ENCODE data around the gene KCNMB1. TPM values are rescaled to one million over a fixed set of nuclear protein-coding genes. Genes with fewer than 3 reads are reported as not detected.

KCNMB1 gene
- polyA plus RNA-seq, 1 donor (not counting 4 experiments of a cell fraction or from before 2014, with no cell fraction given), result not detected

DNA sequence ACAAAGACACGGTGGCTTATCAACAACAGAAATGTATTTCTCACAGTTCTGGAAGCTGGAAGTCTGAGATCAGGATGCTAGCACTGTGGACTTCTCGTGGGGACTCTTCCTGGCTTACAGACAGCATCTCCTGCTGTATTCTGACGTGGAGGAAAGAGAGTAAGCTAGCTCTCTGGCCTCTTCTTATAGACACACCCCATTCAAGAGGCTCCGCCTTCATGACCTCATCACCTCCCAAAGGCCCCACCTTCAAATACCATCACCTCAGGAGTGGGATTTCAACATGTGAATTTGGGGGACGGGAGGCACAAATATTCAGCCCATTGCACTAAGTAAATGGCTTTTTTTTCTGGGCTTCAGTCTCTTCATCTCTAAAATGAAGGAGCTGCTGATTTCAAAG is 27.6 kb downstream of the KCNMB1 start:
- Histone ChIP-seq H3K27ac (ENCODE audit: control insufficient read depth, insufficient read depth, low read length) (no peak overlapping the region), H3K79me2 (ENCODE audit: control insufficient read depth, insufficient read depth, low read length) (no peaks in the 10 kb centered on the region), H2AFZ (ENCODE audit: control insufficient read depth, low read length) (no peak overlapping the region), H4K20me1 (ENCODE audit: control insufficient read depth, extremely low read depth, insufficient read depth, low read length) (no peaks in the 10 kb centered on the region), H3K4me3 (ENCODE audit: control insufficient read depth in 2 of 3, extremely low read depth in 1 of 3, insufficient read depth in 2 of 3, low read depth in 1 of 3, low read length in 3 of 3) (no peak overlapping the region), H3K9ac (ENCODE audit: control insufficient read depth, extremely low read depth, insufficient read depth, low read length) (no peak overlapping the region), H3K4me1 (ENCODE audit: control insufficient read depth, extremely low read depth, insufficient read depth, low read length) (no peaks in the 10 kb centered on the region), H3K9me3 (ENCODE audit: control insufficient read depth, low read depth, low read length) (no peaks in the 10 kb centered on the region), H3K27me3 (ENCODE audit: control insufficient read depth, extremely low read depth, insufficient read depth, low read length) (no peaks in the 10 kb centered on the region), H3K36me3 (ENCODE audit: control insufficient read depth in 2 of 2, extremely low read depth in 1 of 2, insufficient read depth in 2 of 2, low read length in 2 of 2) (no peaks in the 10 kb centered on the region), H3K9me1 (ENCODE audit: control insufficient read depth, extremely low read depth, insufficient read depth, low read length) (no peaks in the 10 kb centered on the region), H3K4me2 (ENCODE audit: control insufficient read depth, extremely low read depth, insufficient read depth, low read depth, low read length) (no peak overlapping the region)
- no peak for TF ChIP-seq EZH2 (IDR thresholded peaks at IDR 0.05; ENCODE audit: low read length)
- no peak for TF ChIP-seq CTCF (optimal IDR thresholded peaks at IDR 0.05 in 1 of 3, IDR thresholded peaks at IDR 0.05 in 1 of 3, conservative IDR thresholded peaks at IDR 0.05 in 1 of 3; ENCODE audit: extremely low read depth in 1 of 3, insufficient read depth in 2 of 3, low read length in 3 of 3)
- dilution Hi-C loops (cut with MboI; ENCODE audit: extremely low pct_ligation_motif_present, low sequenced_read_pairs), result no loop called here
- no peak for FAIRE-seq
- no peak for DNase-seq (ENCODE audit: low read depth, low spot score)

DNA sequence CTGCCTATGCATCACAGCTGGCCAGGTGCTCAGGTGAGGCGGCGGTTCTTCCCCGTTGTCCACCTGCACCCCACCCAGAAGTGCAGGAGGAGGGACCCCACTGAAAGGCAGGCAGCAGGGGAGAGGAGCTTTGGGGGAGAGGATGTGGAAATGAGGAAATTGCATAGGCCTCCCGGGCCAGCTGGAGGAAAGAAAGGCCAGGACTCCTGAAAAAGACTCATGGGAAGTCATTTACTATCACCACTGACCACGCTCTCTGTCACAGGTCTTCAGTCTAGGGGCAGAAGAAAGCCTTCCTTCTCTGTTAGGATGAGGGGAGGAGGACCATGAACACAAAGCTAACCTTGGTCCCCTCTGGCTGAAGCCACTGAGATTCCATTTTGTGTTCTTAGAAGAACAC is 28.1 kb downstream of the KCNMB1 start:
- Histone ChIP-seq H3K9me1 (ENCODE audit: control insufficient read depth, extremely low read depth, insufficient read depth, low read length) (no peaks in the 10 kb centered on the region), H3K9ac (ENCODE audit: control insufficient read depth, extremely low read depth, insufficient read depth, low read length) (no peak overlapping the region), H4K20me1 (ENCODE audit: control insufficient read depth, extremely low read depth, insufficient read depth, low read length) (no peaks in the 10 kb centered on the region), H3K79me2 (ENCODE audit: control insufficient read depth, insufficient read depth, low read length) (no peaks in the 10 kb centered on the region), H3K27ac (ENCODE audit: control insufficient read depth, insufficient read depth, low read length) (no peak overlapping the region), H3K36me3 (ENCODE audit: control insufficient read depth in 2 of 2, extremely low read depth in 1 of 2, insufficient read depth in 2 of 2, low read length in 2 of 2) (no peaks in the 10 kb centered on the region), H3K4me2 (ENCODE audit: control insufficient read depth, extremely low read depth, insufficient read depth, low read depth, low read length) (no peak overlapping the region), H3K4me3 (ENCODE audit: control insufficient read depth in 2 of 3, extremely low read depth in 1 of 3, insufficient read depth in 2 of 3, low read depth in 1 of 3, low read length in 3 of 3) (no peak overlapping the region), H2AFZ (ENCODE audit: control insufficient read depth, low read length) (no peak overlapping the region), H3K9me3 (ENCODE audit: control insufficient read depth, low read depth, low read length) (no peaks in the 10 kb centered on the region), H3K4me1 (ENCODE audit: control insufficient read depth, extremely low read depth, insufficient read depth, low read length) (no peaks in the 10 kb centered on the region), H3K27me3 (ENCODE audit: control insufficient read depth, extremely low read depth, insufficient read depth, low read length) (no peaks in the 10 kb centered on the region)
- TF ChIP-seq CTCF (optimal IDR thresholded peaks at IDR 0.05 in 1 of 3, IDR thresholded peaks at IDR 0.05 in 1 of 3, conservative IDR thresholded peaks at IDR 0.05 in 1 of 3; ENCODE audit: extremely low read depth in 1 of 3, insufficient read depth in 2 of 3, low read length in 3 of 3), result no peak
- no peak for TF ChIP-seq EZH2 (IDR thresholded peaks at IDR 0.05; ENCODE audit: low read length)
- dilution Hi-C loops (cut with MboI; ENCODE audit: extremely low pct_ligation_motif_present, low sequenced_read_pairs), result no loop called here
- DNase-seq (ENCODE audit: low read depth, low spot score), result no peak
- FAIRE-seq, result no peak
